Measurements from ENCODE around the gene MYRIP. TPM values are rescaled to one million over a fixed set of nuclear protein-coding genes. Genes with fewer than 3 reads are reported as not detected.
"Not testable (repeated sequence)": the region's sequence is repeated elsewhere in the genome, so short reads cannot be mapped to it uniquely, and the experiment has no call there.

MYRIP gene
- total RNA-seq, 2 donors from 2014 or later = not detected

DNA sequence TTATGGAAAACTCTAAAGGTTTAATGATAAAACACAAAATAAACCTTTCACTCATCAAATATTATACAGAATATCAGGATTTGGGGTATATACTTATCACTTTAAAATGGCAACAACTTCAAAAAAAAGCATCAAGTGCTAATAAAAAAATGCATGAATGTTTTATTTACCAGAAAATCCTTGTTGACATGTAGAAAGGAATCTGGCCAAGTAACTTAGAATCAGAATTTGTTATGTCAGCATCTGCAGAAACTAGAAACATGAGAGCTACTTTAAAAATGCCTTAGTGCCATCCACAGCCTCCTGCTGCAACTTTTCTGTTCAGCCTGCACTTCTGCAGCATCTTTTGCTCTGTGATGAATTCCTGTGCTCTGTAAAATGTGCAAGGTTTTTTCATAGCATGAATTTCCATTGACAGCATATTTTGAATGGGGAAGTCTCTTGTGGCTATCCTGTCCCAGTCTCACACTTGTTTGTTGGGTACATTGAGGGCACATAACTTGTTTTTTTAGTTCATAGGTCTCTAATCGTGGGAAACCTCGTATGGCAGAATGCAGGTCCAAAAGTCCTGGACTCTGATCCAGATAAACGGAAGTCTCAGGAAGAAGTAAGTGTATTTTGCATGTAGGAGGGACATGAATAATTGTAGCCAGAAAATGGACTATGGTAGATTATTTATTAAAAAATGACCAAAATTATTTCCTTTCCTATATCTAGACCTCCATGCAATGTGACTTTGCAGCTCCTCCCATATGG is 21.1 kb upstream of the MYRIP start:
- Mint-ChIP-seq H3K27ac (no peak overlapping the region), H3K4me1 (no peaks in the 10 kb centered on the region), H3K4me3 (no peak overlapping the region), H3K27me3 (peaks cover 10% of the 10 kb centered on the region), H3K36me3 (ENCODE audit: low read depth) (no peaks in the 10 kb centered on the region), H3K9me3 (no peaks in the 10 kb centered on the region)
- no peak for ATAC-seq (replicated peaks)

DNA sequence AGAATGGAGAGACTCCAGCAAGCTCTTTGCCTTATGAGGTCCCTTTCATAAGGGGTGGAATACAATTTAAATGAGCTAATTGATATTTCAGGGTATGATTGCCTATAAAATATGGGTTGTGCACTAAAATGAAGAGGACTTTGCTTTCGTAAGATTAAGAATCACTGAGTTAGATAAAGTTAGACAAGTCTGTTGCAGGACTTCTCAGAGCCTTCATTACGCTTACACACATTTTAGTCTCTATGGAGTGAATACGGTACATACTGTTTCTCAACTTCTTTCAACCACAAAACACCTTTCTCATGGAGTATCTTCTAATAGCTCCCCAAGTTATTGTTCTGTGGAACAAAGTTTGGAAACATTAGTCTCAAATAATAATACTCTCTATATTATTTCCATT is 17.8 kb upstream of the MYRIP start:
- Mint-ChIP-seq H3K36me3 (ENCODE audit: low read depth) (no peaks in the 10 kb centered on the region), H3K27me3 (peaks cover 10% of the 10 kb centered on the region), H3K4me3 (no peak overlapping the region), H3K4me1 (no peaks in the 10 kb centered on the region), H3K27ac (no peak overlapping the region), H3K9me3 (no peaks in the 10 kb centered on the region)
- no peak for ATAC-seq (replicated peaks)

GRCh38 chr3:39794880-39795279 is 14.5 kb upstream of the MYRIP start:
- H3K27me3 Mint-ChIP-seq = peaks cover 10% of the 10 kb centered on the region
- no peaks in the 10 kb centered on the region for H3K36me3 Mint-ChIP-seq (ENCODE audit: low read depth)
- H3K27ac Mint-ChIP-seq = no peak overlapping the region
- no peaks in the 10 kb centered on the region for H3K9me3 Mint-ChIP-seq
- no peak for ATAC-seq (replicated peaks)
- no peak overlapping the region for H3K4me3 Mint-ChIP-seq
- H3K4me1 Mint-ChIP-seq = no peaks in the 10 kb centered on the region

GRCh38 chr3:39801216-39801615 is 8.2 kb upstream of the MYRIP start:
- H3K9me3 Mint-ChIP-seq = no peaks in the 10 kb centered on the region
- H3K36me3 Mint-ChIP-seq (ENCODE audit: low read depth) = no peaks in the 10 kb centered on the region
- H3K27me3 Mint-ChIP-seq = peaks cover 16% of the 10 kb centered on the region
- no peaks in the 10 kb centered on the region for H3K4me1 Mint-ChIP-seq
- H3K4me3 Mint-ChIP-seq = no peak overlapping the region
- H3K27ac Mint-ChIP-seq = no peak overlapping the region
- ATAC-seq (replicated peaks) = no peak

- not testable (repeated sequence) for H3K36me3 Mint-ChIP-seq (ENCODE audit: low read depth); H3K4me3 Mint-ChIP-seq; ATAC-seq (replicated peaks); H3K4me1 Mint-ChIP-seq; H3K9me3 Mint-ChIP-seq; H3K27ac Mint-ChIP-seq
- peaks cover 21% of the 10 kb centered on the region for H3K27me3 Mint-ChIP-seq
Measured at GRCh38 chr3:39802486-39802885, 6.9 kb upstream of the MYRIP start.

- Mint-ChIP-seq H3K9me3 (no peaks in the 10 kb centered on the region), H3K4me3 (no peak overlapping the region), H3K27ac (no peak overlapping the region), H3K4me1 (no peaks in the 10 kb centered on the region), H3K36me3 (ENCODE audit: low read depth) (peaks cover 5% of the 10 kb centered on the region), H3K27me3 (peaks cover 35% of the 10 kb centered on the region)
- no peak for ATAC-seq (replicated peaks)
Measured at GRCh38 chr3:39803956-39804355, 5.5 kb upstream of the MYRIP start.

GRCh38 chr3:39804951-39805350 is 4.5 kb upstream of the MYRIP start:
- Mint-ChIP-seq H3K27me3 (peaks cover 37% of the 10 kb centered on the region), H3K4me1 (peaks cover 1% of the 10 kb centered on the region), H3K36me3 (ENCODE audit: low read depth) (peaks cover 5% of the 10 kb centered on the region), H3K4me3 (no peak overlapping the region), H3K9me3 (no peaks in the 10 kb centered on the region), H3K27ac (no peak overlapping the region)
- no peak for ATAC-seq (replicated peaks)

- ATAC-seq (replicated peaks) = no peak
- H3K27me3 Mint-ChIP-seq = peaks cover 44% of the 10 kb centered on the region
- peaks cover 5% of the 10 kb centered on the region for H3K4me1 Mint-ChIP-seq
- H3K27ac Mint-ChIP-seq = no peak overlapping the region
- H3K36me3 Mint-ChIP-seq (ENCODE audit: low read depth) = peaks cover 5% of the 10 kb centered on the region
- H3K9me3 Mint-ChIP-seq = no peaks in the 10 kb centered on the region
- H3K4me3 Mint-ChIP-seq = no peak overlapping the region
Measured at GRCh38 chr3:39805650-39806049, 3.8 kb upstream of the MYRIP start.

GRCh38 chr3:39806820-39807219 is 2.6 kb upstream of the MYRIP start:
- Mint-ChIP-seq H3K27me3 (peaks cover 56% of the 10 kb centered on the region), H3K9me3 (no peaks in the 10 kb centered on the region), H3K4me1 (peaks cover 5% of the 10 kb centered on the region), H3K36me3 (ENCODE audit: low read depth) (peaks cover 5% of the 10 kb centered on the region), H3K27ac (no peak overlapping the region), H3K4me3 (no peak overlapping the region)
- no peak for ATAC-seq (replicated peaks)

GRCh38 chr3:39808467-39809180 is 785 bp upstream of the MYRIP start:
- Mint-ChIP-seq H3K9me3 (no peaks in the 10 kb centered on the region), H3K27me3 (peaks cover 67% of the 10 kb centered on the region), H3K4me3 (peak overlapping the region; percentile 64), H3K27ac (no peak overlapping the region), H3K36me3 (ENCODE audit: low read depth) (peaks cover 5% of the 10 kb centered on the region), H3K4me1 (peaks cover 5% of the 10 kb centered on the region)
- ATAC-seq (replicated peaks) = no peak

DNA sequence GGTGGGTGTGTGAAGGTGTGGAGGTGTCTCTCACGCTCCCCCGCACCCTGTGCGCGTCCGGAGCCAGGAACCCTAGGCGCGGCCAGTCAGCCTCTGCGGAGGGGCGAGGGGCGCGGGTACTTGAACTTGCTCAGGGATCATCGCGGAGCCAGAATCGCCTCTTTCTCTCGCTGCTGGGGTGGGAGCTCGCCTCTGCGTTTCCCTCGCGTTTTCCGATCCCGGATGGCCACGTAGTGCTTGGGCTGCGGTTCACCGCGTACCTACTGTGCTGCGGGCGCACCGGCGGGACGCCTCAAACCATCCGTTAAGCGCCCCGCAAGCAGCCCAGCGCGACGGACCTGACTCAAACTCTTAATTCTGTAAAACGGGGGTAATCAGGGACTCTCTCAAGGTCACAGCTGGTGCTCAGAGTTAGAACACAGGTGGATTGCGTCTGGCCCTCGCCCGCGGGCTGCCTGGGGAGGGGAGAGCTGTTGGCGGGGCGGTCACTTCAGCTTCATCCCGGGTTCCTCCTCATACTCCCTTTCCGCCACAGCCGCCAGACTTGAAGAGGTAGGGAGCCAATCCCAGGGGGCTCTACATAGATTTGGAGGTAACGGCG is 686 bp downstream of the MYRIP start:
- H3K27ac Mint-ChIP-seq = no peak overlapping the region
- H3K9me3 Mint-ChIP-seq = no peaks in the 10 kb centered on the region
- no peak for ATAC-seq (replicated peaks)
- H3K4me1 Mint-ChIP-seq = peaks cover 5% of the 10 kb centered on the region
- H3K4me3 Mint-ChIP-seq = peak overlapping the region; percentile 62
- H3K36me3 Mint-ChIP-seq (ENCODE audit: low read depth) = peaks cover 5% of the 10 kb centered on the region
- H3K27me3 Mint-ChIP-seq = peaks cover 68% of the 10 kb centered on the region

DNA sequence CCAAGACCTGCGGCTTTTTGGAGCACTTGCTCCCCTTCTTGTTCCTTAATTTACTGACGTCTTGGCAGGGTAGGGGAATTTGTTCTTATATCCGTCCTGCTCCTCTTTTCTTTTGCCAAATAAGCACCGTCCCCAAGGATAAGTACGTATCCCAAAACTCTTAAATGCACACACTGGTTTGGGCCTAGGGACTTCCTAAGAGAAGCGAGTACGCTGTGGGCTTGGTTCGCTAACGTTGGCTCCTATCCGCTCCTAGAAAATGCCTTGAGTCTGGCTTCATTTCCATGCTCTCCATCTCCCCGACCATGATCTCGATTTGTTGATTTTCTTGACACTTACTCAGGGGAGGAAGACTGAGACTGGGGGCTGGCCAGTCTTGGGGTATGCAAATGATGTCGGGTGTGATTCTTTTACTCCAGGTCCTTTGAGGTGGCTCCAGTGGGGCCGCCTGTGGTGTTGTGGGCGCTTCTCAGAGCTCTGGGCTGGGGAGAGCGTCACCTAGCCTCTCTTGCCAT is 1.3 kb downstream of the MYRIP start:
- Mint-ChIP-seq H3K27me3 (peaks cover 68% of the 10 kb centered on the region), H3K36me3 (ENCODE audit: low read depth) (peaks cover 5% of the 10 kb centered on the region), H3K27ac (no peak overlapping the region), H3K4me1 (peaks cover 5% of the 10 kb centered on the region), H3K9me3 (no peaks in the 10 kb centered on the region), H3K4me3 (peak overlapping the region; percentile 62)
- ATAC-seq (replicated peaks) = no peak

GRCh38 chr3:39811561-39811960 is 2.2 kb downstream of the MYRIP start:
- peaks cover 65% of the 10 kb centered on the region for H3K27me3 Mint-ChIP-seq

DNA sequence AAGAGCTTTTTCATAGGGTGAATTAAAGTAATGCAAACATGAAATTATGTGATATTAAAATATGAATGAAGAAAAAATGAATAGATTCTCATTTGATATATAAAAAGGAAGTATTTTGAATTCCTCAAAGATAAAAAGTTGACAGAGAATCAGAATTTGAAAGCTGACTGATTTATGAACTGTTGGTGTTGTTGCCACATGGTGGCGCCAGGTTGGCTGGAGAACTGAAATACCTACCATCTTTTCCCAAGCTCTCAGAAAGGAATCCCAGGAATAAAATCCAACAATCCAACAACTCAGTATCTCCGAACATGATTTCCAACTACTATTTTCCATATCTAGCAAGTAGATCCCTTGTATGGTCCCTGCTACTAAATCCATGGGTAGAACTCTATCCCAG is 3.1 kb downstream of the MYRIP start:
- Mint-ChIP-seq H3K36me3 (ENCODE audit: low read depth) (peaks cover 5% of the 10 kb centered on the region), H3K27ac (no peak overlapping the region), H3K9me3 (no peaks in the 10 kb centered on the region), H3K27me3 (peaks cover 56% of the 10 kb centered on the region), H3K4me3 (no peak overlapping the region), H3K4me1 (peaks cover 5% of the 10 kb centered on the region)
- ATAC-seq (replicated peaks) = no peak

More at GRCh38 chr3:39811561-39811960, 2.2 kb downstream of the MYRIP start:
- Mint-ChIP-seq H3K27ac (no peak overlapping the region), H3K4me3 (no peak overlapping the region), H3K4me1 (peaks cover 5% of the 10 kb centered on the region), H3K9me3 (no peaks in the 10 kb centered on the region), H3K36me3 (ENCODE audit: low read depth) (peaks cover 5% of the 10 kb centered on the region)
- no peak for ATAC-seq (replicated peaks)

DNA sequence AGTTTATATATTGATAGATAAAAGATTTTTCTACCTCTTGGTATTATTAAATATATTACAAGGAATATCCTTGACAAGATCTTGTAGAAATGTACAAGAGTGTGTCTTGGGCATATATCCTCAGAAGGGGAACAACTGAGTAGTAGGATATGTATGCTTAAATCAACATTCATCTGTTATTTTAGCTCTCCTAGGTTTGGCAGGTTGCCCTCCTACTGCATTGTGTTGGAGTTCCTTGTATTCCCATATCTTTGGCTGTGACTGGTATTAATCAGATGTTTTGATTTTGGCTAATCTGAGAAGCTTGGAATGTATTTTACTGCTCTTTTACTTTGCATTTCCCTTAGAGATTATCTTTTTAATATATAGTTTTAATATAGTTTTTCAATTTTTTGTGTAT is 4.6 kb downstream of the MYRIP start:
- ATAC-seq (replicated peaks) = no peak
- Mint-ChIP-seq H3K4me1 (peaks cover 5% of the 10 kb centered on the region), H3K4me3 (no peak overlapping the region), H3K9me3 (no peaks in the 10 kb centered on the region), H3K27me3 (peaks cover 42% of the 10 kb centered on the region), H3K36me3 (ENCODE audit: low read depth) (no peaks in the 10 kb centered on the region), H3K27ac (no peak overlapping the region)

Measured in activated T-helper 17 cell treated with anti-CD3 and anti-CD28 coated beads, Interleukin-2, amount 50 U/mL, for 72 hours (primary cell).